Measurements from ENCODE around the gene FILIP1. TPM values are rescaled to one million over a fixed set of nuclear protein-coding genes. Genes with fewer than 3 reads are reported as not detected.

FILIP1 gene
- total RNA-seq, 4 donors from 2014 or later = 2.2 to 9.3 (median 5.1) TPM

DNA sequence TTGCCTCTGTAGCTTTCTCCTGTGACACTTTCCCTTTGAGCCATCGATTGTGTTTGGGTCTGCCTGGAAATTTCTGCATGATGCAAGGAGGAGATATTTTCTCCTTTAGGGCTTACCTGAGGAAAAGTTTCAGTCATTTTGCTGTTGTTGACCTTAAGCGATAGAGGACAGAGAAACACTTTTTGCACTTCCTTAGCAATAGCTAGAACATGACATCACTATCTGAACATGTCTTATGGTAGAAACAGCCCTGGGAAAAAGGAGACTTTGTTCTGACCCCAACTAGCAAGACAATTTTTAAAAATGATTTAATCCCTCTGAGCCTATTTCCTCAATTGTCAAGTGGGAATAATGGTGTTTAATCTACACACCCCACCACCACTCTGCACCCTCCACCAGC lies 9.7 kb upstream of the FILIP1 start:
- Histone ChIP-seq H3K4me1 (no peaks in the 10 kb centered on the region), H3K4me3 (replicated peaks in 1 of 3) (no peak overlapping the region), H3K9me3 (no peaks in the 10 kb centered on the region), H3K27ac (no peak overlapping the region), H3K27me3 (no peaks in the 10 kb centered on the region), H3K36me3 (no peaks in the 10 kb centered on the region)
- no peak for DNase-seq
- TF ChIP-seq POLR2A (IDR thresholded peaks at IDR 0.05) = no peak
- TF ChIP-seq, protein P1, sequence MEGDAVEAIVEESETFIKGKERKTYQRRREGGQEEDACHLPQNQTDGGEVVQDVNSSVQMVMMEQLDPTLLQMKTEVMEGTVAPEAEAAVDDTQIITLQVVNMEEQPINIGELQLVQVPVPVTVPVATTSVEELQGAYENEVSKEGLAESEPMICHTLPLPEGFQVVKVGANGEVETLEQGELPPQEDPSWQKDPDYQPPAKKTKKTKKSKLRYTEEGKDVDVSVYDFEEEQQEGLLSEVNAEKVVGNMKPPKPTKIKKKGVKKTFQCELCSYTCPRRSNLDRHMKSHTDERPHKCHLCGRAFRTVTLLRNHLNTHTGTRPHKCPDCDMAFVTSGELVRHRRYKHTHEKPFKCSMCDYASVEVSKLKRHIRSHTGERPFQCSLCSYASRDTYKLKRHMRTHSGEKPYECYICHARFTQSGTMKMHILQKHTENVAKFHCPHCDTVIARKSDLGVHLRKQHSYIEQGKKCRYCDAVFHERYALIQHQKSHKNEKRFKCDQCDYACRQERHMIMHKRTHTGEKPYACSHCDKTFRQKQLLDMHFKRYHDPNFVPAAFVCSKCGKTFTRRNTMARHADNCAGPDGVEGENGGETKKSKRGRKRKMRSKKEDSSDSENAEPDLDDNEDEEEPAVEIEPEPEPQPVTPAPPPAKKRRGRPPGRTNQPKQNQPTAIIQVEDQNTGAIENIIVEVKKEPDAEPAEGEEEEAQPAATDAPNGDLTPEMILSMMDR (IDR thresholded peaks at IDR 0.05) = no peak
- intact Hi-C loops (cut with DNase I) = no loop called here
- WGBS, 2 donors = 80 to 81% methylated on average over 2 of the region's 2 CpGs

DNA sequence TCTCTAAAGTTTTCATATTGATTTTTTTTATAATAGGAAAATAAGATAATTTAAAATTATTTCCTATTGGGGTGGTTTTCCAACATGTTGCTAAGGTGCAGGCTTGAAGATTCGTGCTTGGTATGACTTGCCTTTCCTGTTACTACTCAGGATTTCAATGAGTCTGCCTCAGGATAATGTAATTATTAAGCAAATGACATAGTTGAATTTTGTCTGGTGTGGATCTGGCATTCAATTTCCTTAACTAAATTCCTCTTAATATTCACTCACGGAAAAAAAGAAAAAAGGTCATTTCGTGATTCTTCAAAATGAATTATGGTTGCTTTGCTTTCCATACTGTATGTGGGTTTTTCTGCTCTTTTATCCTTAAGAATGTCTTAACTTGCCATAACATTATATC lies 9.3 kb upstream of the FILIP1 start:
- 81 to 90% methylated on average over 3 of the region's 3 CpGs for WGBS, 2 donors
- Histone ChIP-seq H3K27me3 (no peaks in the 10 kb centered on the region), H3K9me3 (no peaks in the 10 kb centered on the region), H3K27ac (no peak overlapping the region), H3K4me3 (replicated peaks in 1 of 3) (no peak overlapping the region), H3K36me3 (no peaks in the 10 kb centered on the region), H3K4me1 (no peaks in the 10 kb centered on the region)
- intact Hi-C loops (cut with DNase I) = no loop called here
- no peak for DNase-seq
- TF ChIP-seq, protein P1 (IDR thresholded peaks at IDR 0.05) = no peak
- no peak for TF ChIP-seq POLR2A (IDR thresholded peaks at IDR 0.05)

DNA sequence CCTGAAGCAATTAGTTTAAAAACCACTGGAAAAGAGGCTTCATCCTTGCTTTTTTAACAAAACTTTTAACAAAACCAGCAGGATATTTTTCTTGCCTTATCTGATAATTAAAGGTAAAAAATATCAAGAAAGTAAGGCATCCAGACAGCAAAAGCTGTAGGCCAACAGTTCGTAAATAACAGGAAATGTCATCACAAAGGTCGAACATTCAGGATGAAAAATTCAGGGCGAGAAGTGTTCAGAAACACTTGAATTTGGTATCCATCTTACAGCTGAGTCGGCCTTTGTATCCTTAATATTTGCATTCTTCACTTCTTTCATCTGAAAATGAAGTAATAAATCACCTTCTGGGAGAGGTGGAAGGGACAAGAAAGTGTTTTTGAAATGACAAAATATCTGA lies 8.2 kb upstream of the FILIP1 start:
- H3K4me3 ChIP-seq (replicated peaks in 1 of 3) = no peak overlapping the region
- H3K4me1 ChIP-seq = no peaks in the 10 kb centered on the region
- no peak overlapping the region for H3K27ac ChIP-seq
- intact Hi-C loops (cut with DNase I) = no loop called here
- 79 to 82% methylated on average over 4 of the region's 4 CpGs for WGBS, 2 donors
- no peak for DNase-seq
- TF ChIP-seq POLR2A (IDR thresholded peaks at IDR 0.05) = no peak
- TF ChIP-seq, protein P1 (IDR thresholded peaks at IDR 0.05) = no peak
- H3K27me3 ChIP-seq = no peaks in the 10 kb centered on the region
- H3K9me3 ChIP-seq = no peaks in the 10 kb centered on the region
- H3K36me3 ChIP-seq = no peaks in the 10 kb centered on the region

DNA sequence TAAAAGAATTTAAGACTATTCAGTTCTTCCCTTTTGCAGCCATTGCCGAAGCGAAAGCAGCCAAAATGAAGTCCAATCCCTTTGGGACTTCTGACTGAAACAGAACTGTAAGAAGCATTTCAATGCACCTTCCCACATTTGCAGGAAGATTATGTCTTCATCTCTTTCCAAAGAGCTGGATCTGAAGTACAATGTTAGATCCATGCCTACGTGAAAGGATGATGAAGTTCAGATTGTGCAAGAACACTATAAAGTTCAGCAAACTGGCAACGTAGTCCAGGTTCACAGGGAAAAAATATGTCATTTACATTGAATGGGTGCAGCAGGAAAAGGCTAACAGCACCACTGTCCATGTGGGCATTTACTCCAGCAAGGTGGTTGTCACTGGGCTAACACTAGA lies 6.0 kb upstream of the FILIP1 start:
- intact Hi-C loops (cut with DNase I) = no loop called here
- no peaks in the 10 kb centered on the region for H3K36me3 ChIP-seq
- no peak overlapping the region for H3K27ac ChIP-seq
- H3K27me3 ChIP-seq = no peaks in the 10 kb centered on the region
- H3K9me3 ChIP-seq = no peaks in the 10 kb centered on the region
- TF ChIP-seq, protein P1 (IDR thresholded peaks at IDR 0.05) = no peak
- no peak for TF ChIP-seq POLR2A (IDR thresholded peaks at IDR 0.05)
- H3K4me1 ChIP-seq = no peaks in the 10 kb centered on the region
- 85 to 87% methylated on average over 4 of the region's 4 CpGs for WGBS, 2 donors
- no peak for DNase-seq
- no peak overlapping the region for H3K4me3 ChIP-seq (replicated peaks in 1 of 3)

DNA sequence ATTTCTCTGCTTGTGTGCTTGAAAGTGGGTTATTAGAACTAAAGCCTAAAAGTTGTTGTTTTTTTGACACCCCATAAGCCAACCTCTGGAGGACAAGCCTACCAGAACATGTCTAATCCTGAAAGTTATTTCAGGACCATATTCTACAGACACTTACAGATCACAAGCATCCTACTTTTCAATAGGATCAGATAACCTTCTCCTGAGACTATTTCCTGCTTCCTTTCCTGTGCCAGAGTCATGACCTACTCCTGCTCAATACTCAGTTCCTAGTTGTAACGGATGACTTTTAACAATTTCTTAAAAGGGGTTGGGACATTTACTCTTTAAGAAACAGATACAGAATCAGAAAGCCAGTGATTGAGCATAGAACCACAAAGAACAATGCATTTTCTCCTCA lies 5.3 kb upstream of the FILIP1 start:
- Histone ChIP-seq H3K9me3 (no peaks in the 10 kb centered on the region), H3K27me3 (no peaks in the 10 kb centered on the region), H3K36me3 (no peaks in the 10 kb centered on the region), H3K4me3 (replicated peaks in 1 of 3) (no peak overlapping the region), H3K4me1 (no peaks in the 10 kb centered on the region), H3K27ac (no peak overlapping the region)
- WGBS, 2 donors = 70 to 82% methylated on average over 1 of the region's 1 CpG
- DNase-seq = no peak
- TF ChIP-seq, protein P1 (IDR thresholded peaks at IDR 0.05) = no peak
- TF ChIP-seq POLR2A (IDR thresholded peaks at IDR 0.05) = no peak
- intact Hi-C loops (cut with DNase I) = no loop called here
